OCI-LY7 (cell line): Measurements from ENCODE around the gene MSLN. TPM values are rescaled to one million over a fixed set of nuclear protein-coding genes. Genes with fewer than 3 reads are reported as not detected.

Source experiments
- BruUV-seq: library from RNA; stranded (reverse); fragments of 400-500 nt; replicated peaks from 2 replicates; lab custom pipeline; 2021; lab: Mats Ljungman, UMichigan
- CTCF ChIA-PET: fragments of 300-600 bp; sonication (Branson Sonifier 250); formaldehyde crosslinking; loops from one replicate; lab custom pipeline; 2022; ENCODE audit warnings: antibody characterized with exemption; ENCODE audit not compliant: unreplicated experiment; lab: Charles Lee
- POLR2A ChIA-PET: fragments of 300-600 bp; sonication (Branson Sonifier 250); formaldehyde crosslinking; loops from one replicate; lab custom pipeline; 2022; ENCODE audit warnings: antibody characterized with exemption; lab: Charles Lee
- DNase-seq: peaks from one replicate; pipeline ENCODE4 v3.0.0-alpha.2; 2015; ENCODE audit warnings: low spot score
- H2AFZ ChIP-seq: fragments of 200-600 bp; sonication (generic), shearing (Covaris generic); 2 replicates; pipeline ENCODE4 v1.6.1; 2014; ENCODE audit warnings: mild to moderate bottlenecking, antibody characterized with exemption, low read length, moderate library complexity
- H3K27ac ChIP-seq: fragments of 200-600 bp; sonication (generic); 2 replicates; pipeline ENCODE4 v1.5.1; 2014; ENCODE audit warnings: mixed run types, low read depth, mild to moderate bottlenecking, moderate library complexity, low read length, inconsistent platforms; ENCODE audit not compliant: poor library complexity, severe bottlenecking
- H3K36me3 ChIP-seq: fragments of 200-600 bp; sonication (generic); 2 replicates; pipeline ENCODE4 v1.6.1; 2014; ENCODE audit warnings: mild to moderate bottlenecking, antibody characterized with exemption, low read length, moderate library complexity, mixed read lengths; ENCODE audit not compliant: insufficient read depth
- H3K4me1 ChIP-seq: fragments of 200-600 bp; sonication (generic); 2 replicates; pipeline ENCODE4 v1.5.1; 2014; ENCODE audit warnings: mild to moderate bottlenecking, low read length; ENCODE audit not compliant: insufficient read depth, poor library complexity, severe bottlenecking
- H3K4me2 ChIP-seq: fragments of 200-600 bp; sonication (generic); 2 replicates; pipeline ENCODE4 v1.6.1; 2014; ENCODE audit warnings: mild to moderate bottlenecking, low read length
- H3K4me3 ChIP-seq: fragments of 200-600 bp; sonication (generic); 2 replicates; pipeline ENCODE4 v1.5.1; 2014; ENCODE audit warnings: mild to moderate bottlenecking, low read depth, low read length; ENCODE audit not compliant: poor library complexity, severe bottlenecking
- H3K79me2 ChIP-seq: fragments of 200-600 bp; sonication (generic); 2 replicates; pipeline ENCODE4 v1.6.1; 2016; ENCODE audit warnings: low read depth, mild to moderate bottlenecking, low read length, moderate library complexity, mixed read lengths; ENCODE audit not compliant: insufficient read depth
- H3K9me2 ChIP-seq: fragments of 200-600 bp; sonication (generic); 2 replicates; pipeline ENCODE4 v1.6.1; 2016; ENCODE audit warnings: mild to moderate bottlenecking, low read length, mixed read lengths; ENCODE audit not compliant: insufficient read depth
- H3K9me3 ChIP-seq: fragments of 200-600 bp; sonication (generic); 2 replicates; pipeline ENCODE4 v1.6.1; 2014; ENCODE audit warnings: mild to moderate bottlenecking, mixed run types, low read length, mixed read lengths
- H4K20me1 ChIP-seq: fragments of 200-600 bp; sonication (generic); 2 replicates; pipeline ENCODE4 v1.6.1; 2014; ENCODE audit warnings: mild to moderate bottlenecking, antibody characterized with exemption, low read length, moderate library complexity, mixed read lengths; ENCODE audit not compliant: insufficient read depth
- CTCF ChIP-seq: fragments of 200-600 bp; sonication (generic); conservative IDR thresholded peaks from 2 replicates; pipeline ENCODE4 v1.5.1; 2014; ENCODE audit warnings: mild to moderate bottlenecking, antibody characterized with exemption, low read length, moderate library complexity, mixed read lengths
- EZH2phosphoT487 ChIP-seq: fragments of 200-600 bp; sonication (generic); IDR thresholded peaks from 2 replicates; pipeline ENCODE4 v1.6.1; 2018; ENCODE audit warnings: low read depth, borderline replicate concordance, mild to moderate bottlenecking, mixed run types, antibody characterized with exemption, low read length, moderate library complexity, mixed read lengths
- intact Hi-C: fragments of 100-400 bp; cut with micrococcal nuclease; formaldehyde crosslinking; loops from one replicate; pipeline ENCODE4 v1.10.0; 2022; ENCODE audit not compliant: unreplicated experiment
- total RNA-seq, 2 experiments: library from RNA; depleted of rRNA in 1 of 2; stranded (reverse); fragments of >200 nt in 1 of 2; shearing (Covaris generic) in 1 of 2; gene quantifications; 2 replicates each; pipeline ENCODE4 v1.2.3, GENCODE V29; 2014 to 2022

The MSLN gene
- total RNA-seq, 2 experiments from 2014 or later = 0.13 to 0.44 TPM

GRCh38 chr16:725041-725376, 35.5 kb upstream of the MSLN start:
- POLR2A ChIA-PET = interaction anchor here (1.7 kb wide), 1 partner anchor 12 kb away, joined by 6 read pairs; no protein-coding TSS in a partner anchor
- no peak overlapping the region for H2AFZ ChIP-seq
- CTCF ChIA-PET = no interaction called here
- no peak overlapping the region for H3K4me3 ChIP-seq
- no peaks in the 10 kb centered on the region for H3K9me2 ChIP-seq
- intact Hi-C loops = no loop called here
- H3K27ac ChIP-seq = no peak overlapping the region
- no peaks in the 10 kb centered on the region for H4K20me1 ChIP-seq
- peaks cover 50% of the 10 kb centered on the region for H3K4me1 ChIP-seq
- TF ChIP-seq CTCF (no peak), EZH2phosphoT487 (no peak)
- H3K9me3 ChIP-seq = no peaks in the 10 kb centered on the region
- H3K4me2 ChIP-seq = peak overlapping the region; percentile 27
- DNase-seq = no peak
- BruUV-seq = no TSS peak
- no peaks in the 10 kb centered on the region for H3K79me2 ChIP-seq
- peaks cover 17% of the 10 kb centered on the region; the same call in 1 of the 2 replicates for H3K36me3 ChIP-seq

DNA sequence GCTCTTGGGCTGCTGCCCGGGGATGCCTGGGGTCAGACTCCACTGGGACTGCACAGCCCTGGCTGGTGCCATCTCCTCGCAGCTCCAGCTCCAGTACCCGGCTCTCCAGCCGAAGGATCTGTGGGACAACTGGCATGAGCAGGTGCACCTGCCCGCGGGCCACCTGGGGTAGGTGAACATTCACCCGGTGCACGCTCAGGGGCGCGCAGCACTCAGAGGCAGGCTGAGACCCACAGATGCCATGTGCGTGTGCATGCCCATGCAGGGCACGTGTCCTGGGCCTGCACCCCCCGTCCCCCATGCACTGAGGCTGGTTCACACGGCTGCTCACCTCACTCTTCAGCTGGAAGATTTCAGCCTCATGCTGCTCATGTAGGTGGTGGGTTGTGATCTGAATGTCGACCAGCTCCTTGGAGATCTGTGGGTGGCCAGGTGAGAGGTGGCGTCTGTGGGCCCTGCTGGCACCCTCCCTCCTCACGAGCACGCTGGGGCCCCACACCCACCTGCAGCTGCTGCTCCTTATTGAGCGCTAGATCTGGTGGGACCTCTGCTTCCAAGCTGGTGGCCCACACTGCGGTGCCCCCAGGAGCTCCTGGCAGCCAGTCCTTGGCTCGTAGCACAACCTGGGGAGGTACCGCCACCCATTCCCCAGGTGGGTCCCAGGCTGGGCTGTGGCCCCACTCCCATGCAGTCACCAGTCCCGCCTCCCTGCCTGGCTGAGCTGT, 34.9 kb upstream of the MSLN start:
- BruUV-seq = no TSS peak
- intact Hi-C loops = no loop called here
- DNase-seq = no peak
- no peak for TF ChIP-seq CTCF
- no peak for TF ChIP-seq EZH2phosphoT487
- ChIA-PET CTCF (no interaction called here), POLR2A (interaction anchor here (1.7 kb wide), 1 partner anchor 11 kb away, joined by 6 read pairs; no protein-coding TSS in a partner anchor)
- Histone ChIP-seq H3K9me3 (no peaks in the 10 kb centered on the region), H3K79me2 (no peaks in the 10 kb centered on the region), H3K9me2 (no peaks in the 10 kb centered on the region), H2AFZ (no peak overlapping the region), H3K27ac (peak overlapping the region; percentile 71), H4K20me1 (no peaks in the 10 kb centered on the region), H3K4me1 (peaks cover 48% of the 10 kb centered on the region), H3K36me3 (peaks cover 23% of the 10 kb centered on the region; the same call in 1 of the 2 replicates), H3K4me2 (peak overlapping the region; percentile 100), H3K4me3 (no peak overlapping the region)

DNA sequence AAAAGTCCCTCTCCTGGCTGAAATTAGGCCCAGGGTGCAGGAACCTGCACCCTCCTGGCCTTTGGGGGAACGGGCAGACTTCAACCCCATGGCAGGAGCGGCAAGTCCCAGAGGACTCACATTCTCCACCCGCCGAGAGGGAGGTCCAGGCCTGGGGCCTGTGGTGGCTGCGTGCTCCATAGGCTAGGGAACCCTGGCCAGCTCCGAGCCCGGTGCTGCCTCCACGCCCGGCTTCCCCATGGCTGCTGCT, 34.4 kb upstream of the MSLN start:
- peak overlapping the region; percentile 100 for H3K4me2 ChIP-seq
- no peaks in the 10 kb centered on the region for H3K9me2 ChIP-seq
- no peak overlapping the region for H2AFZ ChIP-seq
- H3K79me2 ChIP-seq = no peaks in the 10 kb centered on the region
- ChIA-PET POLR2A (interaction anchor here (1.7 kb wide), 1 partner anchor 11 kb away, joined by 6 read pairs; no protein-coding TSS in a partner anchor), CTCF (no interaction called here)
- H3K4me1 ChIP-seq = peaks cover 48% of the 10 kb centered on the region
- intact Hi-C loops = no loop called here
- no peak for DNase-seq
- peak overlapping the region; percentile 71 for H3K27ac ChIP-seq
- no peaks in the 10 kb centered on the region for H3K9me3 ChIP-seq
- TF ChIP-seq EZH2phosphoT487 (no peak), CTCF (no peak)
- peaks cover 28% of the 10 kb centered on the region; the same call in 1 of the 2 replicates for H3K36me3 ChIP-seq
- no TSS peak for BruUV-seq
- peak overlapping the region; percentile 86 for H3K4me3 ChIP-seq
- no peaks in the 10 kb centered on the region for H4K20me1 ChIP-seq
